Right lung (tissue), 5 donors: ENCODE measurements around the gene IQGAP2. TPM values are rescaled to one million over a fixed set of nuclear protein-coding genes. Genes with fewer than 3 reads are reported as not detected.

Experiments used
- DNase-seq, 2 donors: peaks; one replicate each; pipeline ENCODE4 v3.0.0-alpha.2; 2013
- polyA plus RNA-seq, 5 donors: library from polyadenylated mRNA; unstranded; fragments of 120-200 nt; gene quantifications; one replicate each; pipeline versions ENCODE4 v1.2.1 to v1.2.3, GENCODE V29; 2013; ENCODE audit warnings: inconsistent platforms in 1 of 5, low replicate concordance in 1 of 5; ENCODE audit not compliant: insufficient read length in 5 of 5, insufficient read depth in 1 of 5

The IQGAP2 gene
- polyA plus RNA-seq, 5 donors: 13.7 to 18.7 (median 15.4) TPM

DNA sequence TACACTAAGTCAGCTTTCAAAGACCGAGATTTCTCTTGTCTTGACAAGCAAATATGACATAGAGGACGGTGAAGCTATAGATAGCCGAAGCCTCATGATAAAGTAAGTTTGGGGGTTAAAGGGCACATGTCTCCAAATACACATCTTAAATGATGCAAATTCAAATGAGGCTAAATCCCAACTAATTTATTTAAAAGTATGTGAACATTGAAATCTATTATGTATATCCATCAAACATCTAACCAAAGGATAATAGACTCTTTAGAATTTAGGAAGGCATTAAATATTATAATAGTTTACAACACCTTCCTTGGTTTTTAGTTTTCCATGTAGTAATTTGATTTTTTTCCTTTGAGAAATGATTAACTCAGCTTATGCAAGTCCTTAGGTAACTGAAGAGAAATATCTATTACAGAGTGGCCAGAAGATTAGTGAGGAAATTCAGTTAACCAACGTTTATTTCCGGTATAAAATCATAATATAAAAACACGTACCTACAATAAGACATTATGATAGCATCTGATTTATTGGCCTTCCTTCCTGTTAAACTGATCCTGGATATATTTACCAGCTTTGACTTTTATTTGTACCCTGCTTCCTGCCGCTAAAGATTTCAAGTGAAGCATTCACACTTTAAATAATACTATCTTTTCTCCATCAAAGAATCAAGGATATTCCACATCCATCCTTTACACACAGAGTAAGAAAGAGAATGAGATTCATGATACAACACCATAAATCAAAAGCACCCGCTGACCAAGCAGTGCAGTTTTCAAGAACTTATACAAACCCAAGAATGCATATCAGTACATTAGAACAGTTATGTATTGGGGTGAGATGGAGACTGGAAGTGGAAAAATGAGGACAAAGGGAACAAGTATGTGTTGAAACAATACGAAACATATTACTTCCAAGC is 281.0 kb downstream of the IQGAP2 start:
- no peak for DNase-seq

DNA sequence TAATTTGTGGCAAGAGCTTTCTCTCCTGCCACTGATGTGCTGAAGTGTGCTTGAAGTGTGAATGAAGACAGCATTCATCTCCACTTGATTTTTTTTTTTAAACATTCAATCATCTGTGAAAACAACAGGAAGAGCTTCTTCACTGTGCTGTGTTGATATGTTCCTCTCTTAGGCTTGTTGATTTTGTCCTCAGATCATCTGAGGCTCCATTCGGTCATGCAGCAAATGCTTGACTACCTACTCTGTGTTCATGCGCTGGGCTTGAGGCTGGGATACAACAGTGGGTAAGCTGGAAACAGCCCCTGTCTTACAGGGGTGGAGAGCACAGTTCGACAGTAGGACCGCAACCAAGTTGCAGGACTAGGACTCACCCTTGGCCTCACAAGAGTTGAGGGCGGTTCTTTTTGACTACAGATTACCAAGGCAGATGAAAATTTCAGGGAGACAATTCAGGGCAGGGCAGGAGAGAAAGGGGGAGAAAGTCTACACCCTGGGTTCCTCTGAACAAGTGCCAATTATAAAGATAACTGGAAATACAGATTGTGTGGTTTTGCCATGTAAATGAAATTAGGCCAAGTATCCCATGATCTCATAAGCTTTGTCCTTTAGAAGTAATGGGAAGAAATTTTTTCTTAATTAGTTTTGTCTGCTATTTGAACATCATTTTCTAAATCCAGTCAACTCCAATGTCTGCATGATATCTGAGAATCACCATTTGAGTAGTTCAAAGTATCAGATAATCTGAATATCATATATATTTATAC is 281.9 kb downstream of the IQGAP2 start:
- no peak for DNase-seq

DNA sequence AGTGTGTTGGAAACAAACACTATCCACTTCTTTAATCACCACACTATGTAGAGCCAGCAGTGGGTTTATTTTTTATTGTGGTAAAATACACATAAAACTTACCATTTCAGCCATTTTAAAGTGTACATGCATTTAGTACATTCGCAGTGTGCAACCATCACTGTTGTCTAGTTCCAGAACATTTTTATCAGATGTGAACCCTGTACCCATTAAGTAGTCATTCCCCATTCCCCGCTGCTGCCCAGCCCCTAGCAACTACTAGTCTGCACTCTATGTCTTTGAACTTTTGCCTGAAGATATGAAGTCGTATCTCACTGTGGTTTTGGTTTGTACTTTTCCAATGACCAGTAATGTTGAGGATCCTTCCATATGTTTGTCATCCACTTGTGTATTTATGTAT is 282.6 kb downstream of the IQGAP2 start:
- no peak for DNase-seq

- DNase-seq: no peak
Measured at GRCh38 chr5:76688212-76688611, 285.1 kb downstream of the IQGAP2 start.

DNA sequence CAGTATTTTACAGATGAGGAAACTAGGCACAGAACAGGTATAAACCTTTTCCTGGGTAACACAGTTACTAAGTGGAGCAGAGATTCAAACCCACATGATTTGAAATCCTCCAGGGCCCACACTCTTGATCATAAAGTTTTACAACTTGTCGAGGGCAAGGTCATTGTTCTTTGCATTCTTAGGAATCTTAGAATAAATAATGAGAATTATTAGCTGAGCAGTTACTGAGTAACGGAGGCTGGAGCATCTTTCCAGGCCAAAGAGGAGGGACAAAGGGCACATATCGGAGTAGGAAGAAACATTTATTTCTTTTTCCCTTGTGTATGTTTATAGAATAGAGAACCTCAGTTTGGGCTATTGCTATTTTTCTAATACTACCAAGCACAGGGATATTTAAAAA is 285.8 kb downstream of the IQGAP2 start:
- DNase-seq: no peak

GRCh38 chr5:76689321-76690036 is 286.4 kb downstream of the IQGAP2 start:
- DNase-seq: no peak

DNA sequence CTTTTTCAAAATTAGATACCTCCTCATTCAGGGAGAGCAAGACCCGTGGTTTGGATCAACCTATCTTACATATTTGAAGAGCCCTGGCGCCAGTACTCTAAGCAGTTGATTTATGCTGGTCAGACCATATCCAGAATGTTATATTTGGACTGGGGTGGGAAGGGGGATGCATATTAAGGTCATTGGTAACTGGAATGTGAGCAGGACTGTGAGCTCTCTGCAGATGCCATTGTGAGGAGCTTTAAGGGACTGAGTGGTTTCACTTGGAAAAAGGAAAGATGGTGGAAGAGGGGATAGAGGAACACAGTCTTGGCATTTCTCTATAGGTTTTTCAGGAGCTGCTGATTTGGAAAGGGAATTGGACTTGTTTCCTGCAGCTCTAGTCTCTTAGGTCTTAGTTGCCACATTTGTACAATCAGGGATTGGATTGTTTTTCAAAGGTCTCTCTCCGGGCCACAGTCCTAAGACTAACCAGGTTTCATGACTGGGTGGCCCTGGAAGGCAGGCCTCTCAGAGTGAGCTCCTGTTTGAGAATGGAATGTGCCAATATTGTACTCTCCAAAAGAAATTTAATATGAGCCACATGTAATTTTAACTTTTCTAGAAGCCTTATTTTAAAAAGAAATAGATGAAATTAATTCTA is 287.1 kb downstream of the IQGAP2 start:
- DNase-seq: no peak

GRCh38 chr5:76690704-76691466 is 287.8 kb downstream of the IQGAP2 start:
- DNase-seq: no peak

GRCh38 chr5:76691467-76692273 is 288.6 kb downstream of the IQGAP2 start:
- DNase-seq: no peak

DNA sequence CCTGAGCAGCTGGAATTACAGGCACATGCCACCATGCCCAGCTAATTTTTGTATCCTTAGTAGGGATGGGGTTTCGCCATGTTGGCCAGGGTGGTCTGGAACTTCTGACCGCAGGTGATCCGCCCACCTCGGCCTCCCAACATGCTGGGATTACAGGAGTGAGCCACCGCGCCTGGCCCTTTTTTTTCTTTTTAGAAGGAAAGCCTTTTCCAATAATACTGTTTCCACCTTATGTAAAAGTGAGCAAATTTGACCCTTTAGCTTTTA is 289.1 kb downstream of the IQGAP2 start:
- no peak for DNase-seq

DNA sequence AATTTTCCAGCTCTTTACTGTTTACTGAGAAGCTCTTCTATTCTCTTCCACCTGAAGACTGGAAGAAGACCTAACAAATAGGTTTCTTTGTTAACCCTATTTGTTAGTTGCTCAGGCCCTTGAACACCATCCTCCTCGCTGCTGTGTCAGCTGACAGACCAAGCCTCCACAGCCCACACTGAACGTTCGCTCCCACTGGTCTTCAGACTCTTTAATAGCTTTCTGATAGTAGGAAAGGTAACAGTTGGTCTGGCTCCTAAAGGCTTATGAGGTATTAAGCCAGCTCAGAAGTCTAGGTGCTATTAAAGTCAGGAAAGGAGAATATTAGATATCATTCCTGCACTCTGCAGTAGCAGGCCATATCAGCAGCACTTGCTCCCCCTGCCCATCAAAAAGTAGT is 289.6 kb downstream of the IQGAP2 start:
- DNase-seq: no peak

DNA sequence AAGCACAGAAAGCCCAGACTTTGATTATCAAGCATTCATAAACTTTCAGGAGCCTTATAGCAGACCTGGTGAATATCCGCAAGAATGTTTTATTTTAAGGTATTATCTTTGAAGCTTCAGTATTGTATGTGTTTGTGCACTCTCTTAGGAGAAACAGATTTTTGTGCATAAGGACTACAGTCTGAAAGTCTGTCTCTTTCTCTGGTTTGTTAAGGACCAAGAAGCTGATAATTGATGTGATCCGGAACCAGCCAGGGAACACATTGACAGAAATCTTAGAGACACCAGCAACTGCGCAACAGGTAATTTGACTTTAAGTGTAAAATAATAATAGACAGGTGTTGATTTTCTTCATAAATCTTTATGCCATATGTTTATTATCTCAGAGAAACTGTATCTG is 290.1 kb downstream of the IQGAP2 start:
- DNase-seq: no peak

- DNase-seq: no peak
Measured at GRCh38 chr5:76694317-76694716, 291.2 kb downstream of the IQGAP2 start.

- DNase-seq: no peak
Measured at GRCh38 chr5:76695346-76695745, 292.3 kb downstream of the IQGAP2 start.

DNA sequence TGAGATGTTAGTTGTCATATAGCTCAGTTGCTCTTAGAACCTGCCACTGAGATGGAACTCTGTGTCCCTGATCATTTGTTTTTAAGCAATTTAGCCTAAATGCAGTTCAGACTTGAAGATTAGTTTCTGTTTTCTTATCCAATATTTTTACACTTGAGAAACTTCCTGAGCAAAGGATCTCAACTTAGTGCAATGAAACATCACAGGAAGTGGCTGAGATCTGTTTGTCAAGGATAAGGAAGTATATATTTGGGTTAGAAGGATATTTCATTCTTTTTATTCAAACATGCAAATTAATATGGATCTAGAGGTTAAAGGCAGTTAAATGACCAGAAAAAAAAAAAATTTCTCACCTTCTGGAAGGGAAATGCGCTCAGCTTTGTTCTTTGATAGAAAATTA is 293.2 kb downstream of the IQGAP2 start:
- no peak for DNase-seq

GRCh38 chr5:76697670-76698069 is 294.6 kb downstream of the IQGAP2 start:
- DNase-seq: no peak

DNA sequence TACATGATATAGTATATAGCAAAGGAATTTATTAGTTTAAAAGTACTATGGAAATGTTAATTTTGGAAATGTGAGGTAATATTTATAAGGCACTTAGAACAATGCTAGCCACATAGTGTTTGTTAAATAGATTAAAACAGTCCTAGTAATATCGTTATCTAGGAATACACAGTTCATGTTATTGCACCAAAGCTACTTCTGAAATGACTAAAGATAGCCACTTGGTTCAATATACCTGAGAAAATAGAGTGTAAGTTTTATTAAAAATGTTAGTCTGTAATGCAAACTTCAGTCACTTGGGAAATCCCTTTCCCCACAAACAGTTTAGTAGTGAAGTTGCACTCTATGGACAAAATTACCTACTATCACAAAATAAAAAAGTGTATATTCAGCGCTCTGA is 297.5 kb downstream of the IQGAP2 start:
- DNase-seq: no peak

DNA sequence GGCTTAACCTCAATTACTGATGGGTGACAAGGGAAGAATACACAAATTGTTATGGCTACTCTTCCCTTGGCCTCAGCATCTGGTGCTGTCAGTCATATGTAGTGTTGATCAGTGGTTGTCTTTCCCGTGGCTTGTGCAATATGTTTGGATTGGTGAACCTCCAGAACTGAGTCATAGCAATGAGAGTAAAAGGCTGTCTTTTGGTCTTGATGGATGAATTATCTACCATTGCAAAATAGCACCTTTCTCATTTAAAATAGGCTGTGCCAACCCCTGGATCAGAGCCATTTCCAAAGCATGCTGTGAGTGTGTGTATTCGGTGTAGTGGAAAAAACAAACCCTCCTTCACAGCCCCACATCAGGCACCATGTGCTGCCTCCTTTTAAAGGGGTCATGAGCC is 298.2 kb downstream of the IQGAP2 start:
- no peak for DNase-seq

- DNase-seq: no peak
Measured at GRCh38 chr5:76703707-76704106, 300.6 kb downstream of the IQGAP2 start.

DNA sequence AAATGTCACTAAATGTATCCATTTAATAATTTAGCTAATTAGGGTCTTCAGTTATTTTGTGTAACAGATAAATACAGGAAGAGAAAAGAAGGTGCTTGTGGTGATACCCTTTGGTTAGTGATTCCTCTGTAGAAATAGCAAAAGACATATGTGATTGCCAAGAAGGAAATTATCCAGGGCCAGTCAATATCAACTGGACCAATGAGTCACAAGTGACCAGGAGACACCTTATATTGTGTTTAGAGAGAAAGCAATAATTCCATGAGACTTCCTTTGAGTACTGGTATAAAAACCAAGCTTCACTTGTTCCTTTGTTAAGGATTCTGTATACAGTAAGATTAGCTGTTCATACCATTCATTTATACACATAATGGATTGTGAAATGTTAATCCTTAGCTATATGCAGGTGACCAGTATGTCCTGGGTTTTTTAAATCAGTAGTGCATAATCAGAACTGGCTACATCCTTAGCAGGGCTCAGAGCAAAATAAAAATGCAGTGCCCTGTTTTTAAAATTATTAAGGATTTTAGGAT is 301.1 kb downstream of the IQGAP2 start:
- DNase-seq: no peak
